NCI-H2227 treated with DMSO at 0.1 percent for 48 hours (cell line): ENCODE data around the gene DCDC2B.
A peak's percentile ranks its signal among the peaks of the same experiment; 100 is the strongest.

ENCODE experiments used
- DNase-seq: peaks from one replicate; lab custom pipeline; 2025; lab: John Stamatoyannopoulos, UW

Gene DCDC2B

DNA sequence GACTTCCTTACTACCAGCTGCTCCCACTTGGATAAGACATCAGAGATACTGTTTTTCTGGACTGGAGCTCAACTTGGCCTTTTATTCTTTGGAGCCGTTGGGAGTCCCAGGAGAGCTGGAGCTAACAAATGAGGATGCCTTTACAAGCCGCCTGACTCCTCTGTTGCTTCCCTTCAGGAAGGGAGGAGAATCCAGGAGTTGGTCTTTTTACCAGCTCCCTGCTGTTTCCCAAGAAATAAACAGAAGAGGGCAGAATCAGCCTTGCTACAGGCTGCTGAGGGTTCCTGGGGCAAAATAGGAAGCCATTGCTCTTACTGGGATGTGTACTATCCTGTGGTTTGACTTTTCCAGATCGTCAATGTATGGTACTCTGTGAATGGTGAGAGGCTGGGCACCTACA lies 14.8 kb downstream of the DCDC2B start:
- DNase-seq = no peak

- DNase-seq = no peak
These were observed 15.4 kb downstream of the DCDC2B start for GRCh38 chr1:32224285-32224684.

DNA sequence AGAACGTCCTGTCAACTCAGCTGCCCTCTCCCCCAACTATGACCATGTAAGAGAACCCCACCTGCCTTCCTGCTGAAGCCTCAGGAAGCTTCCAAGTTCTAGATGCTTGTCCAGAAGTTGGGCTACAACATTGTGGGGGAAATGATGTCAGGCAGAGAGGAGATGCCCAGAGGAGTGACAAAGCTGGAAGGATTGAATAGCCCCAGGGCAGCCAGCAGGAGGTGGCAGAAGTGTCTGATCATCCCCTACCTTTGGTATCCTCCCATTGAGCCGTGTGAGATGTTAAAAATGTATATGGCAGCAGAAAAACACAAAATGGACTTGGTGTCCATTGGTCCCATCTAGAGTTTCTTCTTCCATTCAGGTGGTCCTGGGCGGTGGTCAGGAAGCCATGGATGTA lies 19.9 kb downstream of the DCDC2B start:
- DNase-seq = no peak

DNA sequence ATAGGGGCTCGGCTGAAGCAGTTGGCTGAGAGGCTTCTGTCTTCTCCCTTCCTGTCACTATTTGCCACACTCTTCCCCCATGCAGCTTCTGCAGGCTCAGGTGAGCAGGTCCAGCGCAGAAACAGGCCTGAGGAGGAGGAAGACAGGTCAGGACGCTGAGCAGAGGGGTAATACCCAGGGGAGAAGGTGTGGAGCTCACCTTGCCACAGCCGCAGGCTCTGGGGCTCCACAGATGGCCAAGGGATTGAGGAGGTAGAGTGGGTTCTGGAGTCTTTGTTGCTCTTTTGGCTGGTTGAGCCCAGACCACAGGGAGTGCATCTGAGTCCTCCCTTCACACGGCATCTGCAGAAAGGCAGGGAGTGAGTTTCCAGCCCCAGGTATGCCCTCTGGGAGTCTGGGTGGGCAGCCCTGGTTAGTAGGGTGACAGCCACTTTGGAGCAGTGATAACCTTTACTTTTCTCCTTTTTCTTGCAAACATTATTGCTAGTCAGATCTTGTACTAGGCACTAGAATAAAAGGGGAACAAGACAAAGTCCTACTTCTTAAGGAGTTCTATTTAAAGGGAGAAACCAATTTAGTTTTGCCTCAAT lies 23.0 kb downstream of the DCDC2B start:
- DNase-seq = no peak

GRCh38 chr1:32232558-32233304 lies 23.8 kb downstream of the DCDC2B start:
- DNase-seq = peak; percentile 35

- no peak for DNase-seq
These were observed 25.9 kb downstream of the DCDC2B start for GRCh38 chr1:32234792-32235191.

DNA sequence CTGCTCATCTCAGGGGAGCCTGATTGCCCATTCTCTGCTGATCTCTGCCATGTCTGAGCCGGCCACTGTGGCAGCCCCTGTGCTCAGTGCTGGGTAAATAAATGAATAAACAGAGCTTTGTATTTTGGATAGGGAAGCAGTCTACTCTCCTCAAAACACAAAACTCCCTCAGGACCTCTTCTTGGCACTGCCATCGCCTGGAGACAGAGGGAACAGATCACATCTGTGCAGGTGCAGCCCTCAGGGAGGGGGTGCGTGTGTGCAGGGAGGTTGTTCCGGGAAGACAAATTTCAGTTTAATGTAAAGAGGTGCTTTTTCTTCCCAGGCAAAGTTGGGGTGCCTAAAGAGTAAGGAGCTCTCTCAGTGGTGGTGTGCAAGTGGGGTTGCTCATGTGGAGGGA lies 30.4 kb downstream of the DCDC2B start:
- no peak for DNase-seq

- DNase-seq = no peak
These were observed 30.9 kb downstream of the DCDC2B start for GRCh38 chr1:32239790-32240139.

DNA sequence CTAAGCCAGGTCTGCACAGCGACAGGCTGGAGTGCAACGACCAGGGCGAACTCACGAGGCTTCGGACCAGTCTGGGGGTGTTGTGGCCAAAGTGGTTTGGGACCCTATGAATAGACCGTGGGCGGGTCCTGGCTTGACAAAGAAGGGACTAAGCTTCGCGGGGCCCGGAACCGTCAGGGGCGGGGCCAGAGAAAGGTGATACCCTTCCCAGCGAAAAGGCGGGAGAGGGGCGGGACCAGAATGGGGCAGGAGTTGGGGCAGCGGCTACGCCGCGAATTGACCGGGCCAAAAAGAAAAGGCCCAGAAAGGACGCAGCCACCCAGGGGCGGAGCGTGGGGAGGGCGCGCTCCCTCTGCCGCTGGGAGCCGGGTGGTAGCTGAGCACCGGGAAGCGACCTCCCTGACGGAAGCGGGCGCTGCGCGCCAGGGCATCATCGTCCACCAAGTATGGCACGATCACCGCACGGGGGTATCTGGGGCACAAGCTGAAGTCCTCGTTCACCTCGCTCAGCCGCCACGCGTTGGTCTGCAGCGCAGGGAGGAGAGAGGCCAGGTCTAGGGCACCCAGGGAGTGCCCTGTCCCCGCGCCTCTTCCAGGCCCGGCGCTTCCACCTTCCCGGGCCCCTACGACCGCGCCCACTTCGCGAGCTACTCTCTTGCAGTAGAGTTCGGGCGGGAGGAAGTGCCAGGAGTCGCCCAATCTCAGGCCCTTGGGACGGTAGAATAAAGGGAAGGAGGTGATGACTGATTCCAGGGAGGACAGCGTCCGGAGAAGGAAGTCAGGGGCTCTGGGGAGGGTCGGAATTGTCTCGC lies 31.5 kb downstream of the DCDC2B start:
- no peak for DNase-seq

DNA sequence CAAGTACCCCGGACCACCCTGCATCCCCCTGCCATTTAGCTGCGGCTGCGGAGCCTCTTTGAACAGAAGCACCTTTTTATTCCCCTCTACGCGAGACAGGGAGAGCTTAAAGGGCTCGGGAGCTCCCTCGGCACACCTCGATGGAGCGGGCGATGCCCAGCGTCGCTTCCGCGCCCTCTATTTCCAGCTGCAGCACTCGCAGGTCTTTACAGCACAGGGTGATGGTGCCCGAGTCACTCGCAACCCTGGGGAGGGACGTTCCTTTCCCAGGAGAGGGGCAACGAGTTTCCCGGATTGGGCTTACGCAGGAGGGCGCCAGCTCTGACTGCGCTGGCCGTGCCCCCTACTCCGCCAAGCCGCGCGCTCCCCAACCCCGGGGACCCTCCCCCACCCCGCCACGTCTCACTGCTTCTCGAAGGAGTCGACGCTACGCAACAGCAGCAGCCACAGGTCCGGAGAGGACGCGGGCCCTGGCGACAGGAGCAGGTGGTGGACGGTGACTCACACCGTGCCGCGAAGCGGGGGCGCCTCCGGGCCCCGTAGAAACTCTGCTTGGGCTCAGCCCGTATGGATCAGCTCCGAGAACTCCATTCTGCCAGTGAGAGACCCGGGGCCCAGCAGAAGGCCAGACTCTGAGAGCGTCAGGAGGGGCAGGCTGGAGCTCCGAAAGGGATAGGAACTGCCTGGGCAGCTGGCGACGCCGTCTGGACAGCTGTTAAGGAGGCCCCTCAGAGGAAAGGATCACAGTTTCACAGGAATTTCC lies 32.3 kb downstream of the DCDC2B start:
- no peak for DNase-seq

DNA sequence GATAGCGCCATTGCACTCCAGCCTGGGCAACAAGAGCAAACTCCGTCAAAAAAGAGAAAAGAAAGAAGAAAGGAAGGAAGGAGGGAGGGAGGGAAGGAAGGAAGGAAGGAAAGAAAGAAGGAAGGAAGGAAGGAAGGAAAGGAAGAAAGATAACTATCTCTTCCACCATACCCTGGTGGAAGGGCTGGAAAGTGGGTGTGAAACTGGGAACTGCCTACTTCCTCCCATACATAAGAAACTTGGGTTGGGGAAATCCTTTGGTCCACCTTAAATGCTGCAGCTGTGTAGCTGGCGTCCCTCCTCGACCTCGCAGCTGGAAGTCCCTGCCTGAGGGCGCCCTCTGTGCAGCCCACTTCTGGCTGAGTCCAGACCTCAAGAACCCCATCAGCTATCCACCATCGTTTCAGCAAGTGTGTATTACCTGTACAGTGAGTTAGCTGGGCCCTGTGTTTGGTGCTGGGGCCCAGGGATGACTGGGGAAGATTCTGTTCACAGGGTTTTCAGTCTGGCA lies 33.5 kb downstream of the DCDC2B start:
- no peak for DNase-seq

DNA sequence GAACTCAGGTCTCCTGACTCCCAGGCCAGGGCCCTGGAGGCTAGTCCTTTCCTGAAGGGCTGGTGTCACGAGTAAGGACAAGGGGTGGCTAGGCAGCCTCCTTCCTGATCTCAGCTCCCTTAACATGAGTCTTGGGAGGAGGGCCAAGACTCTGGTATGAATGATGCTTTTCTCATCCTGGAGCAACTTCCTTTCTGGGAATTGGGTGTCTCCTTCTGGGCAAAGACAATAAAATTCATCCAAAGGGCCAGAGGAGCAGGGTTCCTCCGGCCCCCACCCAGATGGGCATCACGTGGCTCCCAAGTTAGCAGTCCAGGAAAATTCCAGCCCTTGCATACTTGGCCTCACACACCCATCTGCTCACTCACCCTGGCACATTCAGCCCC lies 38.0 kb downstream of the DCDC2B start, which contains the start of gene FAM167B:
FAM167B (plus strand) TSS at position 335 of the 386 bp plus-strand sequence. CDS start 200 bp downstream, outside the sequence.
- no peak for DNase-seq

DNA sequence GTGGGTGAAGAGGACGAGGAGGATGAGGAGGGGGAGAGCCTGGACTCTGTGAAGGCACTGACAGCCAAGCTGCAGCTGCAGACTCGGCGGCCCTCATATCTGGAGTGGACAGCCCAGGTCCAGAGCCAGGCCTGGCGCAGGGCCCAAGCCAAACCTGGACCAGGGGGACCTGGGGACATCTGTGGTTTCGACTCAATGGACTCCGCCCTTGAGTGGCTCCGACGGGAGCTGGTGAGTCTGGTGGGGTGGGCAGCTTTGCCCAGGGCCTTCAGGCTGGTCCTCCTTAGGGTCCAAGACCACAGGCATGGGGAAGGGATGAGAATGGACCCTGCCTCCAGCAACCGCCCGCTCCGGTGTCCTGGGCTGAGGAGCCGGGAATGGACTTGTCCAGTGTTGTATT lies 38.6 kb downstream of the DCDC2B start:
- DNase-seq = no peak

GRCh38 chr1:32247983-32248889 lies 39.3 kb downstream of the DCDC2B start:
- DNase-seq = peak; percentile 47

DNA sequence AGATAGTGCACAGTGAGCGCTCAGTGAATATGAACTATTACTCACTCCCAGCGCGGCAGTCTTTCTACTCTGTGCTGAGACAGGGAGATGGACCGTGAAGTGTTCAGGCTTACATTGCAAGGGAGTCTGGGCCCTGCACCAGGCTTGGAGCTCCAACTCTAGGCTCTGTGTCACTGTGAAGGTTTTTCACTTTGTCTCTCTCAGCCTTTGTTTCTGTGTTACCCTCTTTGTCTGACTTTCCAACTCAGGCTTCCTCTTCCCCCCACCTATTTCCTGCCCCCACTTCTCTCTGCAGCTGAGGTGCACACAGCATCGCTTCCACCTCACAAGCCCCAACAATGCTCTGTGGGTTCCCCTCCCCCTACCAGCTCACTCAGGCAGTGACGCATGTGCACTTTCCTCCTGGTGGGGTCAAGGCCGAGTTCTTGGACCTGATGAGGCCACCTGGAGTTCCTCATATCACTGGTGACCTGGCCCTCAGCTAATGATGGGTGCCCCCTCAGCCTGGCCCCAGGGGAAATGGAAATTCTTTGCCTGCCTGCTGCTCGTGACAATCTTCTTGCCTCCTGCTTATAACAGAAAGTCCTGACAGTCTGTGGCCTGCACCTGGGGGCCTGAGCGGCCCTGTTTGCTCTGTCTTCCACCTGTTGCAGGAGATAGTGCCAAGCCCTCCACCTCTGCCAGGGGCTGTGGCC lies 41.1 kb downstream of the DCDC2B start:
- no peak for DNase-seq

- DNase-seq = no peak
These were observed 42.2 kb downstream of the DCDC2B start, which contains the start of gene LCK for GRCh38 chr1:32250893-32251716. LCK (plus strand) TSS chr1:32251265; CDS start chr1:32274330, 23,065 bp downstream.

DNA sequence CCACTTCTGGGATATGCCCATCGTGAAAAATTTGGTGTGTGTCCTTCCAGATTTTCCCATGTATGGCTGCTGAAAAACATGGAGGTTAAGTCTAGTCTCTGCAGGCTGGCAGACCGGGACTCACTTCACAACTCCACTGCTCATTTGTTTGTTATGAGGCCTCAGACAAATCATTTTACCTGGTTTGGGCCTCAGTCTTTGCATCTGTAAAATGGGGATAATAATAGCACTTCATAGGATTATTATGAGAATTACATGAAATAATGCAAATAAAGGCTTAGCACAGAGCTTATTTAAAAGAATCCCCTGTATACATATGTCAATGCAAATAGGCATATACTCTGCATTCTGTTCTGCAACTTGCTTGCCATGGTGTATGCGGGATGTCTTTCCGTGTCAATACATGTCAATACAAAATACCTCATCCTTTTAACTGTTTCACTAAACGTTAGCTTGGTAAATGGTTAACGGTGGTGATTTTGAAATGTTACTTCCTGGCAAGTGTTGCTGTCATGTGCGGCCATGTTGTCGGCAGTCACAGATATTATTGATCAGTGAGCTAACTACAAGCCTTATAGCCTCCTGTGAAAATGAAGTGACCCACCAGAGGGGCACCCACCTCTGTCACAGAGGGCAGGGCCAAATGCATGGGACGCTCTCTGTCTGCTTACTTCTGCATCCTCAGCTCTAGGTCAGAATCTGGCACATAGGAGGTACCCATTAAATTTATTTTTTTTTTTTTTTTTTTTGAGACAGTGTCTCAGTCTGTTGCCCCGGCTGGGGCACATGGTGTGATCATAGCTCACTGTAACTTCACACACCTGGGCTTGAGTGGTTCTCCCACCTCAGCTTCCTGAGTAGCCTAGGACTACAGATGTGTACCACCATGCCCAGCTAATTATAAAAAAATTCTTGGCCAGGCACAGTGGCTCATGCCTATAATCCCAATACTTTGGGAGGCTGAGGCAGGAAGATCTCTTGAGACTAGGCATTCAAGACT lies 46.5 kb downstream of the DCDC2B start:
- DNase-seq = no peak
